ENCODE measurements around the gene TRIM54. TPM values are rescaled to one million over a fixed set of nuclear protein-coding genes. Genes with fewer than 3 reads are reported as not detected.
"Not testable (repeated sequence)": the region's sequence is repeated elsewhere in the genome, so short reads cannot be mapped to it uniquely, and the experiment has no call there.

The TRIM54 gene
- total RNA-seq, 1 experiment from 2014 or later: 3.3 TPM

DNA sequence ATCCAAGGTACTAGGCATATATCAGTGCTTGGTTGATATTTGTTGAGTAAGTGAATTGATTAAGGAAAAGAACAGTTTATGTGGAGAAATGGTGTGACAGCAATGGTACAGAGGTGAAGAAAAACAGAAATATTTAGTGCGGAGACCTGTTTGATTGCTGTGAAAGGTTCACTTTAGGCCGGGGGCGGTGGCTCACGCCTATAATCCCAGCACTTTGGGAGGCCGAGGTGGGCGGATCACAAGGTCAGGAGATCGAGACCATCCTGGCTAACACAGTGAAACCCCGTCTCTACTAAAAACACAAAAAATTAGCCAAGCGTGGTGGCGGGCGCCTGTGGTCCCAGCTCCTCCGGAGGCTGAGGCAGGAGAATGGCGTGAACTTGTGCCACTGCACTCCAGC is 13.9 kb upstream of the TRIM54 start:
- H3K4me3 Mint-ChIP-seq; POLR2A ChIA-PET; DNase-seq (ENCODE audit: low spot score); H3K27me3 Mint-ChIP-seq (ENCODE audit: low read depth); H3K9me3 Mint-ChIP-seq; ATAC-seq; H3K36me3 Mint-ChIP-seq; H3K27ac Mint-ChIP-seq: not testable (repeated sequence)
- H3K4me1 Mint-ChIP-seq: peaks cover 14% of the 10 kb centered on the region
- CTCF ChIA-PET: interaction anchor here (7.7 kb wide), 1 partner anchor 13 kb away, joined by 124 read pairs; the partner anchor contains the start of gene TRIM54

DNA sequence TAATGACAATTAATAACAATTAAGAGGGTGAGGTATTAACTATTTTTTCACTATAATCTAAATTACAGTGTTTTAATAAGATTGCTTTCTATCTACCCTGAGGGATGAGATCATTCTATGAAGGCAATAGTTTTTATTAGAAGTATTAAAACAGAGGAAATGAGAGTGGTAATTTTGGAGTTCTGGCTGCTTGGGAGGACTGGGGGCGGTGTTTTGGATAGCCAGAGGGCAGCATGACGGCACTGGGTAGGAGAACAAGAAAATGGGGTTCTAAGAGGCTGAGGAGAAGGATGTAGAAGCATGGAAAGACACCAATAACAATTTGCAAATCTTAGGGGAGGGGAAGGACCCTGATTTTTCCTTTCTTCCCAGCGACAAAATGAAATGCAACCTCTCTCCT is 12.1 kb upstream of the TRIM54 start:
- no peak overlapping the region for H3K4me3 Mint-ChIP-seq
- no peaks in the 10 kb centered on the region for H3K36me3 Mint-ChIP-seq
- TF ChIP-seq, protein P1, sequence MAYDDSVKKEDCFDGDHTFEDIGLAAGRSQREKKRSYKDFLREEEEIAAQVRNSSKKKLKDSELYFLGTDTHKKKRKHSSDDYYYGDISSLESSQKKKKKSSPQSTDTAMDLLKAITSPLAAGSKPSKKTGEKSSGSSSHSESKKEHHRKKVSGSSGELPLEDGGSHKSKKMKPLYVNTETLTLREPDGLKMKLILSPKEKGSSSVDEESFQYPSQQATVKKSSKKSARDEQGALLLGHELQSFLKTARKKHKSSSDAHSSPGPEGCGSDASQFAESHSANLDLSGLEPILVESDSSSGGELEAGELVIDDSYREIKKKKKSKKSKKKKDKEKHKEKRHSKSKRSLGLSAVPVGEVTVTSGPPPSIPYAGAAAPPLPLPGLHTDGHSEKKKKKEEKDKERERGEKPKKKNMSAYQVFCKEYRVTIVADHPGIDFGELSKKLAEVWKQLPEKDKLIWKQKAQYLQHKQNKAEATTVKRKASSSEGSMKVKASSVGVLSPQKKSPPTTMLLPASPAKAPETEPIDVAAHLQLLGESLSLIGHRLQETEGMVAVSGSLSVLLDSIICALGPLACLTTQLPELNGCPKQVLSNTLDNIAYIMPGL (CRISPR knock-in tag; IDR thresholded peaks at IDR 0.05): no peak
- TF ChIP-seq TP53 (CRISPR knock-in tag; IDR thresholded peaks at IDR 0.05) (no peak), ZNF396 (CRISPR knock-in tag; IDR thresholded peaks at IDR 0.05; ENCODE audit: borderline replicate concordance) (no peak), NFATC4 (CRISPR knock-in tag; IDR thresholded peaks at IDR 0.05) (no peak)
- TF ChIP-seq, protein P2, sequence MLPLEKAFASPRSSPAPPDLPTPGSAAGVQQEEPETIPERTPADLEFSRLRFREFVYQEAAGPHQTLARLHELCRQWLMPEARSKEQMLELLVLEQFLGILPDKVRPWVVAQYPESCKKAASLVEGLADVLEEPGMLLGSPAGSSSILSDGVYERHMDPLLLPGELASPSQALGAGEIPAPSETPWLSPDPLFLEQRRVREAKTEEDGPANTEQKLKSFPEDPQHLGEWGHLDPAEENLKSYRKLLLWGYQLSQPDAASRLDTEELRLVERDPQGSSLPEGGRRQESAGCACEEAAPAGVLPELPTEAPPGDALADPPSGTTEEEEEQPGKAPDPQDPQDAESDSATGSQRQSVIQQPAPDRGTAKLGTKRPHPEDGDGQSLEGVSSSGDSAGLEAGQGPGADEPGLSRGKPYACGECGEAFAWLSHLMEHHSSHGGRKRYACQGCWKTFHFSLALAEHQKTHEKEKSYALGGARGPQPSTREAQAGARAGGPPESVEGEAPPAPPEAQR (CRISPR knock-in tag; IDR thresholded peaks at IDR 0.05): no peak
- TF ChIP-seq, protein P3, sequence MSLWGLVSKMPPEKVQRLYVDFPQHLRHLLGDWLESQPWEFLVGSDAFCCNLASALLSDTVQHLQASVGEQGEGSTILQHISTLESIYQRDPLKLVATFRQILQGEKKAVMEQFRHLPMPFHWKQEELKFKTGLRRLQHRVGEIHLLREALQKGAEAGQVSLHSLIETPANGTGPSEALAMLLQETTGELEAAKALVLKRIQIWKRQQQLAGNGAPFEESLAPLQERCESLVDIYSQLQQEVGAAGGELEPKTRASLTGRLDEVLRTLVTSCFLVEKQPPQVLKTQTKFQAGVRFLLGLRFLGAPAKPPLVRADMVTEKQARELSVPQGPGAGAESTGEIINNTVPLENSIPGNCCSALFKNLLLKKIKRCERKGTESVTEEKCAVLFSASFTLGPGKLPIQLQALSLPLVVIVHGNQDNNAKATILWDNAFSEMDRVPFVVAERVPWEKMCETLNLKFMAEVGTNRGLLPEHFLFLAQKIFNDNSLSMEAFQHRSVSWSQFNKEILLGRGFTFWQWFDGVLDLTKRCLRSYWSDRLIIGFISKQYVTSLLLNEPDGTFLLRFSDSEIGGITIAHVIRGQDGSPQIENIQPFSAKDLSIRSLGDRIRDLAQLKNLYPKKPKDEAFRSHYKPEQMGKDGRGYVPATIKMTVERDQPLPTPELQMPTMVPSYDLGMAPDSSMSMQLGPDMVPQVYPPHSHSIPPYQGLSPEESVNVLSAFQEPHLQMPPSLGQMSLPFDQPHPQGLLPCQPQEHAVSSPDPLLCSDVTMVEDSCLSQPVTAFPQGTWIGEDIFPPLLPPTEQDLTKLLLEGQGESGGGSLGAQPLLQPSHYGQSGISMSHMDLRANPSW (CRISPR knock-in tag; conservative IDR thresholded peaks at IDR 0.05; ENCODE audit: low read depth): no peak
- H3K9me3 Mint-ChIP-seq: peaks cover 8% of the 10 kb centered on the region
- no peak for ATAC-seq
- POLR2A ChIA-PET: no interaction called here
- CTCF ChIA-PET: interaction anchor here (4.1 kb wide), 1 partner anchor 11 kb away, joined by 34 read pairs; the partner anchor contains the start of gene TRIM54
- H3K4me1 Mint-ChIP-seq: peaks cover 7% of the 10 kb centered on the region; the same call in 1 of the 2 replicates
- H3K27me3 Mint-ChIP-seq (ENCODE audit: low read depth): peaks cover 7% of the 10 kb centered on the region
- no peak for DNase-seq (ENCODE audit: low spot score)
- no peak overlapping the region for H3K27ac Mint-ChIP-seq

DNA sequence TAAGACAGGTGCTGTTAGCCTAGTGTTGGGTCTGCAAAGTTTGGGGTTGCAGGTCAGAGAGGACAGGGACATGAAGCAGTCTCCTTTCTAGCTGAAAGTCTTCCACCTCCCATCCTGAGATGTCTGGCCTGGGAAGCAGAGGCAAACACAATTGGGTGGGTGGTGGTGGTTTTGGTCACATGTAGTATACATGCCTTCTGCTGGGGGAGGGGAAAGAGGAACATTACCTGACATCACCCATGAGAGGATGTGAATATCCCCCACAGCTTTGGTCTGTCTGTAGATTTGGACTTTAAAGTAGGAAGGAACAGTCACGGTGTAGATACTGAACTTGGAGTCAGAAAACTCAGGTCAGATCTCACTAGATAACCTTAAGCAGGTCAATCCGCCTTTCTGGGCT is 11.6 kb upstream of the TRIM54 start:
- TF ChIP-seq, protein P4, sequence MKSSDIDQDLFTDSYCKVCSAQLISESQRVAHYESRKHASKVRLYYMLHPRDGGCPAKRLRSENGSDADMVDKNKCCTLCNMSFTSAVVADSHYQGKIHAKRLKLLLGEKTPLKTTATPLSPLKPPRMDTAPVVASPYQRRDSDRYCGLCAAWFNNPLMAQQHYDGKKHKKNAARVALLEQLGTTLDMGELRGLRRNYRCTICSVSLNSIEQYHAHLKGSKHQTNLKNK (CRISPR knock-in tag; IDR thresholded peaks at IDR 0.05): no peak
- TF ChIP-seq ATF1 (CRISPR knock-in tag; IDR thresholded peaks at IDR 0.05) (no peak), TEAD4 (CRISPR knock-in tag; IDR thresholded peaks at IDR 0.05) (no peak), KAT7 (CRISPR knock-in tag; IDR thresholded peaks at IDR 0.05; ENCODE audit: borderline replicate concordance) (no peak), MXD4 (CRISPR knock-in tag; IDR thresholded peaks at IDR 0.05; ENCODE audit: borderline replicate concordance) (no peak), JAZF1 (CRISPR knock-in tag; IDR thresholded peaks at IDR 0.05) (no peak)
- TF ChIP-seq, protein P5, sequence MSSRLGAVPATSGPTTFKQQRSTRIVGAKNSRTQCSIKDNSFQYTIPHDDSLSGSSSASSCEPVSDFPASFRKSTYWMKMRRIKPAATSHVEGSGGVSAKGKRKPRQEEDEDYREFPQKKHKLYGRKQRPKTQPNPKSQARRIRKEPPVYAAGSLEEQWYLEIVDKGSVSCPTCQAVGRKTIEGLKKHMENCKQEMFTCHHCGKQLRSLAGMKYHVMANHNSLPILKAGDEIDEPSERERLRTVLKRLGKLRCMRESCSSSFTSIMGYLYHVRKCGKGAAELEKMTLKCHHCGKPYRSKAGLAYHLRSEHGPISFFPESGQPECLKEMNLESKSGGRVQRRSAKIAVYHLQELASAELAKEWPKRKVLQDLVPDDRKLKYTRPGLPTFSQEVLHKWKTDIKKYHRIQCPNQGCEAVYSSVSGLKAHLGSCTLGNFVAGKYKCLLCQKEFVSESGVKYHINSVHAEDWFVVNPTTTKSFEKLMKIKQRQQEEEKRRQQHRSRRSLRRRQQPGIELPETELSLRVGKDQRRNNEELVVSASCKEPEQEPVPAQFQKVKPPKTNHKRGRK (CRISPR knock-in tag; IDR thresholded peaks at IDR 0.05; ENCODE audit: borderline replicate concordance): no peak
- TF ChIP-seq, protein P6, sequence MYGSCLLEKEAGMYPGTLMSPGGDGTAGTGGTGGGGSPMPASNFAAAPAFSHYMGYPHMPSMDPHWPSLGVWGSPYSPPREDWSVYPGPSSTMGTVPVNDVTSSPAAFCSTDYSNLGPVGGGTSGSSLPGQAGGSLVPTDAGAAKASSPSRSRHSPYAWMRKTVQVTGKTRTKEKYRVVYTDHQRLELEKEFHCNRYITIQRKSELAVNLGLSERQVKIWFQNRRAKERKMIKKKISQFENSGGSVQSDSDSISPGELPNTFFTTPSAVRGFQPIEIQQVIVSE (CRISPR knock-in tag; IDR thresholded peaks at IDR 0.05; ENCODE audit: borderline replicate concordance): no peak
- TF ChIP-seq, protein P7, sequence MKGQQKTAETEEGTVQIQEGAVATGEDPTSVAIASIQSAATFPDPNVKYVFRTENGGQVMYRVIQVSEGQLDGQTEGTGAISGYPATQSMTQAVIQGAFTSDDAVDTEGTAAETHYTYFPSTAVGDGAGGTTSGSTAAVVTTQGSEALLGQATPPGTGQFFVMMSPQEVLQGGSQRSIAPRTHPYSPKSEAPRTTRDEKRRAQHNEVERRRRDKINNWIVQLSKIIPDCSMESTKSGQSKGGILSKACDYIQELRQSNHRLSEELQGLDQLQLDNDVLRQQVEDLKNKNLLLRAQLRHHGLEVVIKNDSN (CRISPR knock-in tag; IDR thresholded peaks at IDR 0.05): no peak
- TF ChIP-seq, protein P8, sequence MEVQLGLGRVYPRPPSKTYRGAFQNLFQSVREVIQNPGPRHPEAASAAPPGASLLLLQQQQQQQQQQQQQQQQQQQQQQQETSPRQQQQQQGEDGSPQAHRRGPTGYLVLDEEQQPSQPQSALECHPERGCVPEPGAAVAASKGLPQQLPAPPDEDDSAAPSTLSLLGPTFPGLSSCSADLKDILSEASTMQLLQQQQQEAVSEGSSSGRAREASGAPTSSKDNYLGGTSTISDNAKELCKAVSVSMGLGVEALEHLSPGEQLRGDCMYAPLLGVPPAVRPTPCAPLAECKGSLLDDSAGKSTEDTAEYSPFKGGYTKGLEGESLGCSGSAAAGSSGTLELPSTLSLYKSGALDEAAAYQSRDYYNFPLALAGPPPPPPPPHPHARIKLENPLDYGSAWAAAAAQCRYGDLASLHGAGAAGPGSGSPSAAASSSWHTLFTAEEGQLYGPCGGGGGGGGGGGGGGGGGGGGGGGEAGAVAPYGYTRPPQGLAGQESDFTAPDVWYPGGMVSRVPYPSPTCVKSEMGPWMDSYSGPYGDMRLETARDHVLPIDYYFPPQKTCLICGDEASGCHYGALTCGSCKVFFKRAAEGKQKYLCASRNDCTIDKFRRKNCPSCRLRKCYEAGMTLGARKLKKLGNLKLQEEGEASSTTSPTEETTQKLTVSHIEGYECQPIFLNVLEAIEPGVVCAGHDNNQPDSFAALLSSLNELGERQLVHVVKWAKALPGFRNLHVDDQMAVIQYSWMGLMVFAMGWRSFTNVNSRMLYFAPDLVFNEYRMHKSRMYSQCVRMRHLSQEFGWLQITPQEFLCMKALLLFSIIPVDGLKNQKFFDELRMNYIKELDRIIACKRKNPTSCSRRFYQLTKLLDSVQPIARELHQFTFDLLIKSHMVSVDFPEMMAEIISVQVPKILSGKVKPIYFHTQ (CRISPR knock-in tag; IDR thresholded peaks at IDR 0.05): no peak
- no peak for DNase-seq (ENCODE audit: low spot score)
- peaks cover 6% of the 10 kb centered on the region; the same call in 1 of the 2 replicates for H3K4me1 Mint-ChIP-seq
- ATAC-seq: no peak
- ChIA-PET CTCF (interaction anchor here (1.0 to 4.1 kb wide), 2 partner anchors 10 to 31 kb away, joined by 4 to 34 read pairs; partner anchors contain the start of gene TRIM54), POLR2A (no interaction called here)
- H3K27me3 Mint-ChIP-seq (ENCODE audit: low read depth): peaks cover 7% of the 10 kb centered on the region
- peaks cover 8% of the 10 kb centered on the region for H3K9me3 Mint-ChIP-seq
- H3K36me3 Mint-ChIP-seq: no peaks in the 10 kb centered on the region
- H3K27ac Mint-ChIP-seq: no peak overlapping the region
- no peak overlapping the region for H3K4me3 Mint-ChIP-seq
